NCI-H128 (cell line): ENCODE results near the gene MALSU1.

Source experiments
- DNase-seq: peaks from one replicate; lab custom pipeline; 2025; ENCODE audit not compliant: unreplicated experiment; lab: John Stamatoyannopoulos, UW

MALSU1 gene

GRCh38 chr7:23358152-23358674 lies 59.1 kb downstream of the MALSU1 start:
- no peak for DNase-seq
